ENCODE measurements around the gene EYA2.

EYA2 gene

DNA sequence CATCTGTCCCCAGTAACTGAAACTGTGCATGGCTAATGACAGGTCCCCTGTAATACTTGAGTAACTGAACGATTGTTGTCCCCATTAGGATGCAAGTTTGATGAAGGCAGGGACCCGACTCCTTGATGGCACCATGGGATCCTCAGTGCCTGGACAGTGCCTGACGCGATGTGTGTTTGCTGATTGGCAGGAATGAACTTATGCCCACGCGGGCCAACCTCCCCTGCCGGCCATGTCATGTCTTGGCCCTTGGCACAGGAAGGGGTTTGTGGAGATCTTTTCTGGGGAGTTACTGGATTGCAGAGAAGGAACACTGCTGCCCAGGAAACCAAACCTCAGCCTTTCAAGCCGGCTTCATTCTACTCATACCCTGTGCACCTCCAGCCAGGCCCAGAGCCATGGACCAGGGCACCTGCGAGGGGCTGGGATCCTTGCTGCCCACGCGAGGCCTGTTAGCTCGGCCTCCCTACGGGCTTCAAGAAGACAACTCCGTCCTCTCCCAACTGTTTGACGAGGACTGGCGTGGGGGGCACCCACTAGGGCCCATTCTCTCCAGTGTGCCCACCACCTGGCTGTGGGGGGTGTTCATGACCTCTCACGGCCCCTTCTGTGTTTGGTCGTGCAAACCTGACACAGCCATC lies 314.0 kb downstream of the EYA2 start:
- in situ Hi-C loops (cut with HindIII; ENCODE audit: low pct_ligation_motif_present, low pct_unique_long_range_greater_than_20kb, low sequenced_read_pairs): no loop called here
- DNase-seq: no peak

DNA sequence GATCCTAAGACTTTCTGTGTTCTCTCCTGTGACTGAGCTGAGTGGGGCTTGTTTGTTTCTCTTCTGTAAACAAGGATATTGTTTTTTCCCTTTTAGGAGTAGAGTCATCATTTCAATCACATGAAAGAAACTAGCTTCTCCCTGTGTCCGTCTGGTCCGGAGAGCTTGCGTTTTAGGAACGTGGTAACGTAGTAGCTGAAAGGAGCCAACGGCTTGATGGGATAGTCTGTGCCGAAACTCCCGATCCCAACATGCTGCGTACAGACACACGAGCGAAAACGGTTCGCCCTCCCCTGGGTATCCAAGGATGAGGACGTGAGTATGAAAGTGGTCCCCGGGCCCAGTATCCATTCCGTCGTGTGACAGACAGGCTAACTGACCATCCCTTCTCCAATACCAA lies 315.3 kb downstream of the EYA2 start:
- no peak for DNase-seq
- in situ Hi-C loops (cut with HindIII; ENCODE audit: low pct_ligation_motif_present, low pct_unique_long_range_greater_than_20kb, low sequenced_read_pairs): no loop called here

DNA sequence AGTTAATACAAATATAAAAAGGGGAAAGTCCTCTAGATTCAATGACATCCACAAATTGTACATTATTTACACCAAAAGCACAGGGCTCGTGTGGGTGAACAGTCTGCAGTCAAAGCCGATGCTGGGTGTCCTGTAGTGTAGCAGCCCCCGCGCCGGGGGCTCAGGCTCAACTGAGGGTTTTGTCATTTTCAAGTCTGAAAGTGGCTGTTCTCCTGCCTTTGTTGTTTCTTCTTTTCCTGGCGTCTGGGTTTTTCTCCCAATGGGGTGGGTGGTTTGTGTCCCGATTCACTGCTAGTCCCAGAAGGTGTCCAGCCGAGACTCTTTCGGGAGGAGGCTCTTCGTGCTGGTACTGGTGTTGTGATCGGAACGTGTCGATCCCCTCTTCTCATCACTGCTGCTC lies 315.8 kb downstream of the EYA2 start:
- in situ Hi-C loops (cut with HindIII; ENCODE audit: low pct_ligation_motif_present, low pct_unique_long_range_greater_than_20kb, low sequenced_read_pairs): no loop called here
- no peak for DNase-seq

- DNase-seq: no peak
- in situ Hi-C loops (cut with HindIII; ENCODE audit: low pct_ligation_motif_present, low pct_unique_long_range_greater_than_20kb, low sequenced_read_pairs): no loop called here
Measured at GRCh38 chr20:47211036-47211435, 316.4 kb downstream of the EYA2 start.

DNA sequence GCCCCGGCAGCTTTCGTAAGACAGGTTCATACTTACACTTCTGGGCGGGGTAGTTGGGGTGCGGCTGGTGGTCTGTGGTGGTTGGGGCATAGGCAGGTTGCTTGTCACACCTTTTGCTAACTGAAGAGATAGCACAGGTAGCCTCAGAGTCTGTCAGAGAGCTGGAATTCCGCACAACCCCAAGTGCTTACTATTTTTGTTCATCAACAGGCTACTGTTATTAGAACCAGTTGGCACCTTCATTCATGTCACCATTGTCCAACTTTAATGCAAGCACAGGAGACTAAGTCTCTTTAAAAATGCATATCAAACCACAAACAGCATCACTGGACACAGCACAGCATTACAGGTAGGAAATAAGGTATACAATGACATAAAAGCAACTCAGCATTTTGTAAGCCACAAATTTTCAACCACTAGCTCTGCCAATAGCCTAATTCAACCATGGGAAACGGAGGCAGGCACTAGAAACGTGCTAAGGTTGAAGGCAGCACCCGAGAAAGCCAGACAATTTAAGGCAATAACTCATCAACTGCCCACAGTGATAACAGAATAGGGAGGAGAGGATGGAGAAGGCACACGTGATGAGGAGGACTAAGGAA lies 318.1 kb downstream of the EYA2 start:
- DNase-seq: no peak
- in situ Hi-C loops (cut with HindIII; ENCODE audit: low pct_ligation_motif_present, low pct_unique_long_range_greater_than_20kb, low sequenced_read_pairs): no loop called here

DNA sequence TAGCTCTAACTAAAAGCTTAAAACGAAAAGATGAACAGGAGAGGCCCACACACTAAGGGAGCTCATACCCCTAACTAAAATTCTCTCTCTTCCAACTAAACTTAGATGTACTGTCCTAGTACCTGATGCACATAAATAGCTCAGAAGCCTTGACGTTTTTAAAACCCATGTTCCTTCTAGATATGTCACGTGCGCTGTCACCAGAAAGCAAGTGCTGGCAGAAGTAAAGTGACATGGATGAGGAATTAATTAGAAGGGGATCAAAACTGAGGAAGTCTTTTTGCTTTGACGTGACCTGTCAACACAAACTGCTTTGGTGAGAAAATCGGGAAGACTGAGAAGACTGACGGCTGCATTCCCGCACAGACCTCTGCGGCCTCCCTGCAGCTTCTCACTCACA lies 319.3 kb downstream of the EYA2 start:
- in situ Hi-C loops (cut with HindIII; ENCODE audit: low pct_ligation_motif_present, low pct_unique_long_range_greater_than_20kb, low sequenced_read_pairs): no loop called here

DNA sequence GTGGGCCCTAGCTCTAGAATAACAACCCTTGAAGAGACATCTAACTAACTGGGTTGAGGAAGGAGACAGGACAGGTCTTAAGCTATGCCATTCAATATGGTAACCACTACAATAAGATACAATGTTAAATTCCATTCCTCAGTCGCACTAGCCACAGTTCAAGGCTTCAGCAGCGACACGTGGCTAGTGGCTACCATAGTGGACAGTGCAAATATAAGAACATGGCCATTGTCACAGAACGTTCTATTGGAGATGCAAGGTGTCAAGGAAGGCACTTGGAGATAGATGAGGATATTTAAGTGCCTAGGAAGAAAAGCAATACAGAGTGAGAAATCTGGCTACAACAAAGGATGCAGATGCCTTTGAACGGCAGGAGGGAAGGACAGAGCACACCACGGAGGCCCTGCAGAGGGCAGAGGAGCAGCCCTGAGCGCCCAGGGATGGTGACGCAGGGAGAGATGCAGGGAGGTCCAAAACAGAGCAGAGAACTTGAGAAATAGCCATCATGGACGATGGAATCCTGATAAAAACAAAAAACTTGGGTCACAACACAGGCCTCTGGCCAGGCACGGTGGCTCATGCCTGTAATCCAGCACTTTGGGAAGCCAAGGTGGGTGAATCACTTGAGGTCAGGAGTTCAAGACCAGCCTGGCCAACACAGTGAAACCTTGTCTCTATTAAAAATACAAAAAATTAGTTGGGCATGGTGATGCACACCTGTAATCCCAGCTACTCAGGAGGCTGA lies 321.2 kb downstream of the EYA2 start:
- in situ Hi-C loops (cut with HindIII; ENCODE audit: low pct_ligation_motif_present, low pct_unique_long_range_greater_than_20kb, low sequenced_read_pairs): no loop called here
- DNase-seq: no peak

More for the DNA sequence above, 319.3 kb downstream of the EYA2 start:
- DNase-seq: no peak

DNA sequence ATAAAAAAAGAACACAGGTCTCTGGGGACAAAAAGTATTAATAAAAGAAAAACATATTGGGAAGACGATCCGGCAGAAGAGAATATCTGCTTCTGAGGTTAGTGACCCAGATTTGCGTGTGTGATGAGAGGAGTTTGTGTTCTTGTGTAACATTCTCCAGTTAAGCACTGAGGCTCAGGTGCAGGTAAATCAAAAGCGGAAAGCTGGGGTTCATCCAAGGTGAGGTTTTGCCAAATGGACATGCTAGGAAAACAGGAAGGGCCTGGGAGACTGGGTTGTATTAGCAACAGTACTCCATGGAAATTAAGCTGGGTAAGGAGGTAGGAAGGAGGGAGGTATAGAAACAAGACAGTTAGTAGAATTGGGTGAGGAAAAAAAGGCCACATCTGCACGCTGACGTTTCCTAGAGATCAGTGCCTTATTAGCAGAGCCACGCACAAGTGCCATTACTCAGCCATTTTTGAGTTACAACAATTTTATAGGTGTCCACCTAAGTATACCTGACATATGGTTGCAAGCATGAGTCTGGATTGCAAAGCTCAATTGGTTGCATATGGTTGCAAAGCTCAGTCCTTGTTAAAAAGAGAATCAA lies 322.3 kb downstream of the EYA2 start:
- DNase-seq: no peak
- in situ Hi-C loops (cut with HindIII; ENCODE audit: low pct_ligation_motif_present, low pct_unique_long_range_greater_than_20kb, low sequenced_read_pairs): no loop called here

DNA sequence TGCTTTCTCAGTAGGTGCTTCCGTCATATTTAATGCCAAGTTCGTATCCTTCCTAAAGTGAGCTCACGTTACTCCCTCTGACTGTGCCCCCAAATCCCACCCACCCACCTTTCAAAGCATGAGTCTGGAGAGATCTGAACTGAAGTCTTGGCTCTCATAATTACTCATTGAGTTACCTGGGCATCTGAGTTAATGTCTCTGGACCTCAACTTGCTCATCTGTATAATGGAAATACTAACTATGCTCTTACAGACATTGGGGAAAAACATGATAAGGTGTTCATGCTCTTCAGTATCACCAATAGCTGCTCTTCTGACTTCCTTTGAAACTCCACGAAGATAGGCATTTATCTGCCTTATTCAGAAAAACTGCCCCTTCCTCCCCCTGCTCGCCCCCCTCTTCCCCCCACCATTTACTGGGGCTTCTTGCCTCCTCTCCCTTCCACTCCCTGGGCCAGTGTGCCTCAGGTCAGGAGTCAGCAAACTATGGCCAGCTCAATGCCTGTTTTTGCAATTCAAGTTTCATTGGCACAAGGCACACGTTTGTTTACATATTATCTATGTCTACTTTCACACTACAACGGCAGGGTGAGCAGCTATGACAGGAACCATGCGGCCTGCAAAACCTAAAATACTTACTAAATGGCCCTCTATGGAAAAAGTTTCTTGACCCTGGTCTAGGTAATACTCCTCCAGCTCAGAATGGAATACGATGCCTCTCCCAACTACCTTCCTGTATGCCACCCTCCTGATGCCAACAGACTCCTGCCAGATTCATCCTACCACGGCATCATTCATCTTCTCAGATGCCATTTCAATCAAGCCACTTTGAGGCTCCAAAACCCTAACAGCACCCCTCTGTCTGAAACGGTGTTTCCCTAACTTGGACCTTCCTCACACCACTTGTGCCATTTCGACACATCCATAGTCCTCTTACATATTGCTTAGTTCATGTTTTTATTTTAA lies 323.1 kb downstream of the EYA2 start:
- DNase-seq: no peak
- in situ Hi-C loops (cut with HindIII; ENCODE audit: low pct_ligation_motif_present, low pct_unique_long_range_greater_than_20kb, low sequenced_read_pairs): no loop called here

DNA sequence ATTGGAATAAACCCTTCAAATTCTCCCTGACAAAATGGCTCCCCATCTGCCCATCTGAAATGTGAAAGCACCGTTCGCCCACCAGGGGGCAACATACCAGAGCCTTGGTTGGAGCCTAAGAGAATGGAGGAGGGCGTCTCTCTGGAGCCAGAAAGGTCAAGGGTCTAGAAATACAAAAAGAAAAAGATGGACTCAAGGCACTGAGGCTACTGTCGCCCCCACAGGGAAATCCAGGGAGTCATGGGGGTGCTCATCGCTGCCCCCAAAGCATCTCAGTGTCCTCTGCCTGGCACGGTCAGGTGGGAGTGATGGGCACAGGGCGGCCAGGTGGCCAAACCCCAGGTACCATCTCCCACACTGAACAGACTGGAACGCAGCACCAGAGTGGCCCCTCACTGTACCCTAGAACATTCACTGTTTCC lies 325.5 kb downstream of the EYA2 start:
- peak; percentile 39 for DNase-seq
- in situ Hi-C loops (cut with HindIII; ENCODE audit: low pct_ligation_motif_present, low pct_unique_long_range_greater_than_20kb, low sequenced_read_pairs): no loop called here

- DNase-seq: no peak
- in situ Hi-C loops (cut with HindIII; ENCODE audit: low pct_ligation_motif_present, low pct_unique_long_range_greater_than_20kb, low sequenced_read_pairs): no loop called here
Measured at GRCh38 chr20:47221036-47221625, 326.5 kb downstream of the EYA2 start.

DNA sequence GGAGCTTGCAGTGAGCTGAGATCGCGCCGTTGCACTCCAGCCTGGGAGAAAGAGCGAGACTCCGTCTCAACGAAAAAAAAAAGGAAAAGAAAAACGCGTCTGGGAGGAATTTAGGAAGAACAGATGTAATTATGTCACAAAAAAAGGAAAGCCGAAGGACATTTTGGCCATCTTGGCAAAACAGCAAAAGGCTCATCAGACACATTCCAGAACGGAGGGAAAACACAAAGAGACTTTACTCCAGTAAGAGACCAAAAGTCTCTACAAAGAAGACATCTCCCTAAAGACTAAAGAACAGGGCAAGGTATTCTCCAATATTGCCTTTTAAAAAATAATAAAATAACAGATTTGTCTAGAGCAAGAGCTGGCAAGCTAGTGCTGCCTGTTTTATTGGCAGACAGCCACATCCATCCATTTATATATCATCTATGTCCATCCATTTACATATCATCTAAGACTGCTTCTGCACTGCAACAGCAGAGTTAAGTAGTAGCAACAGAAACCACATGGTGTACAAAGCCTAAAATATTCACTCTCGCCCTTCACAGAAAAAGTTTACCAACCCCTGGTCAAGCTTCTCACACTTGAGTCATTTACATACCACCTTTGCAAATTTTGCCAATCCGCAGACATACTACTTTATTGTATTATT lies 328.0 kb downstream of the EYA2 start:
- no peak for DNase-seq
- in situ Hi-C loops (cut with HindIII; ENCODE audit: low pct_ligation_motif_present, low pct_unique_long_range_greater_than_20kb, low sequenced_read_pairs): no loop called here

DNA sequence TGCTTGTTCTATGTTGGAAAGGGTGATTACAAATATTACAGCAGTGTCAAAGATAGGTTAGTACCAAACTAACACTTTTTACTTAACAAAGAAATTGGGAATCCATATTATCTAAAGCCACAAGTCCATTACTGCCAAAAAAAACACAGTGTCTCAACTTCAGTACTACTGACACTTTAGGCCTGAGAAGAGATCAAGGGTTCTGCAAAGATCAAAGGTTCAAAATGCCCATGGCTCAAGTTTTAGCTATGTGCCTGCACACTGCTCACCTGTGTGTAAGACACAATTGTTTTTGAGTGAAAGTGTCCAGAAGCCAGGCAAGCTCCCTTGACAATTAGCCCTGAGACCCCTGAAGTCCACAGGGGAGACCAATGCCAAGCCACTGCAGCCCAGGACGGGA lies 329.3 kb downstream of the EYA2 start:
- DNase-seq: no peak
- in situ Hi-C loops (cut with HindIII; ENCODE audit: low pct_ligation_motif_present, low pct_unique_long_range_greater_than_20kb, low sequenced_read_pairs): no loop called here

DNA sequence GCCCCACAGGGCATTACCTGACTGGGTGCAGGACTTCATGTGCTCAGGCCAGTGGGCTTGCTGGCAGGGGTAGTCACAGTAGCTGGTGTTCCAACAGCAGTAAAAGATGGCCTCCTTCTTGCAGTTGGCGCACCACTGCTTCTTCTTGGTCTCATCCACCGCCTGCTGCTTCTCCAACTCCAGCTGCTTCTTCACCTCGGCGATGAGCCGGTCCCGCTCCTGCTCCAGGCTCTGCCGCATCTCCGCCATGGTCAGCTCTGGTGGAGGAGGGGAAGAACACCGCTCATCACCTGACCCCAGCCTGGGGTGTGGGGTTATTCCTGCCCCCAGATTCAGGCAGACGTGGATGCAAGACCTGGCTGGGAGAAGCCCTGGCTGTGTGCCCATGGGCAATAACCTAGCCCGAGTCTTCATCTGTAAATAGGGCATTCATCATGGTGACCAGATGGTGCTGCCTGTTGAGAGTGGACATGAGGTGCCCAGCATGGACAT lies 329.7 kb downstream of the EYA2 start:
- in situ Hi-C loops (cut with HindIII; ENCODE audit: low pct_ligation_motif_present, low pct_unique_long_range_greater_than_20kb, low sequenced_read_pairs): no loop called here

DNA sequence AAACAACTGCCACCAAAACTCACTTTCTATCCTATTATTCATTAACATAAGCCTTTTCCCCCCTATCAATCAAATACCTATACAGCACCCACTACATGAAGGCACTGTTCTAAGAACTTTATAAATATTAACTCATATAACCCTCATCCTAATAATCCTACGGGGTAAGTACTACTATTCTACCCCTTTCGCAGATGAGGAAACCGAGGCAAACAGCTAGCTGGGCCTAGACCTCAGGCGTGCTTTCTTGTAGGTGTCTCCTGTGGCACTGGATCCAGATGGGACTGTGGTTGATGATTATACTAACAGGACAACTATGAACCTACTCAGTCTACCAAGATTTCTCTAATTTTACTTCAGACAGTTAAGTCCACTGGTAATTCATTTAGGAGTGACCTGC lies 330.2 kb downstream of the EYA2 start:
- DNase-seq: no peak
- in situ Hi-C loops (cut with HindIII; ENCODE audit: low pct_ligation_motif_present, low pct_unique_long_range_greater_than_20kb, low sequenced_read_pairs): no loop called here

More for the DNA sequence above, 329.7 kb downstream of the EYA2 start:
- DNase-seq: no peak

GRCh38 chr20:47225458-47225857 lies 330.8 kb downstream of the EYA2 start:
- in situ Hi-C loops (cut with HindIII; ENCODE audit: low pct_ligation_motif_present, low pct_unique_long_range_greater_than_20kb, low sequenced_read_pairs): no loop called here

DNA sequence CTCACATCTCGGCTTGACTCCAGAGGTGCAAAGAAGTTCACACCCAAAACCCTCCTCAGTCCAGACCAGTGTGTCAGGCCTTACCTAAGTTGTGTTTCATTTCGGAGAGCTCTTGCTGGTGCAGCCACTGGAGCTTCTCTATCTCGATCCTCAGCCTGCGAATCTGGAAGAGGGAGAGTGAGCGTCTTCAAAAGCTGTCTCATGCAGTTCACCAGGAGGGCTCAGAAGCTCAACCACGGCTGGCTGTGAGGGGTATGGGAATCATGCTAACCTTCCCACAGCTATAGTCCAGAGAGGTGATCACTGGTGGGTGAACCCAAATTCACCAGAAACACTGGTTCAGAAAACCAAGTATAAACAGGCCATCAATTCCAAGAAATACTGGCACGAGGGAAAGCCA lies 332.5 kb downstream of the EYA2 start:
- no peak for DNase-seq
- in situ Hi-C loops (cut with HindIII; ENCODE audit: low pct_ligation_motif_present, low pct_unique_long_range_greater_than_20kb, low sequenced_read_pairs): no loop called here

More at GRCh38 chr20:47225458-47225857, 330.8 kb downstream of the EYA2 start:
- DNase-seq: no peak
